HG02884 (cell line): ENCODE data around the gene ANKRD12.

ENCODE experiments used
- ATAC-seq: cut with Tn5 transposase; IDR thresholded peaks from one replicate; pipeline ENCODE4 v1.9.1; 2021; ENCODE audit warnings: mild to moderate bottlenecking, moderate library complexity; ENCODE audit not compliant: unreplicated experiment

Gene ANKRD12

DNA sequence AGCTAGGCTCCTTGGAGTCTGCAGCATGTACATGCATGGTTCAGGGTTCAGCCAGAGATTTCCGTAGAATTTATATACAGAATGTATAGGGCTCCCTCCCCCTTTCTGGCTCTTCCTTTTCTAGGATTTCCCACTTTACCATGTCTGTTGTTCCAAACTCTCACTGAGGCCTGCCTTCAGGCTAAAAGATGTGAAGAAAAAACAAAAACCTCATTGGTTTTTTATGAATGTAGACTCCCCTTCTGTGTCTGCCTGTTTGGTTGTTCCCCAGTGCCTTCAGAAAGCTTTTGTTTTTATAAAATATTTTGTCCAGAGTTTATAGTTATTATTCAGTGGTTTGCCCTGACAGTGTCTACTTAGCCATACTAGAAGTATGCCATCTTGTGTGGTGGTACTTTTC, 30.5 kb upstream of the ANKRD12 start:
- ATAC-seq: no peak

DNA sequence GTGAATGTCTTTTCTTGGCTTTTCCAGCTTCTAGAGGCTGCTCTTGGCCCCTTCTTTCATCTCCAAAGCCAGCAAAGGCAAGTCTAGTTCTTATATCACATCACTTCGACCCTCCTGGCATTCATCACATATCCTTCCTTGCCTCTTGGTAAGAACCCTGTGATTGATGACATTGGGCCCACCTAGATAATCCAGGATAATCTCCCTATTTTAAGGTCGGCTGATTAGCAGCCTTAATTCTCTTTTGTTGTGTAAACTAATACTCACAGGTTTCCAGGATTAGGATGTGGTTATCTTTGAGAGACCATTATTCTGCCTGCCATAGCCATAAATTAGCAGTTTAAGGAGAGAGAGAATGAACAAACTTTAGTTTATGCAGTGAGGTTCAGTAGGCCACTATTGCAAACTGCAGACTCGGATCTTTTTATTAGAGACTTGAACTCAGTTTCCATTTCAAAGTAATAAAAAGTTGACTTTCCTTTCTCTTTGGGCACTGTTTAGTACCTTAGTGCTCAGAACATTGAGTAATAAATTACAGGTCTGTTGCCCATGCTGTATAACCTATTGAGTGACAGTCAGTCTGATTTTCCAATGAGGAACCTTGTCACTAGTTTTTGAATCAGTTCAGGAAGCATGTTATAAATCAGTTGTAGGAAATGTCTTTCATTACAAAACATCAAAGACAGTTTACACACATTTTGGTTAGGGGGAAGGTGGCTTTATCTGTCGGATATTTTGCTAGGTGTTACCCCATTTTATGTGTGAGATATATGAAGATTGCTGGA, 29.6 kb upstream of the ANKRD12 start:
- ATAC-seq: no peak

DNA sequence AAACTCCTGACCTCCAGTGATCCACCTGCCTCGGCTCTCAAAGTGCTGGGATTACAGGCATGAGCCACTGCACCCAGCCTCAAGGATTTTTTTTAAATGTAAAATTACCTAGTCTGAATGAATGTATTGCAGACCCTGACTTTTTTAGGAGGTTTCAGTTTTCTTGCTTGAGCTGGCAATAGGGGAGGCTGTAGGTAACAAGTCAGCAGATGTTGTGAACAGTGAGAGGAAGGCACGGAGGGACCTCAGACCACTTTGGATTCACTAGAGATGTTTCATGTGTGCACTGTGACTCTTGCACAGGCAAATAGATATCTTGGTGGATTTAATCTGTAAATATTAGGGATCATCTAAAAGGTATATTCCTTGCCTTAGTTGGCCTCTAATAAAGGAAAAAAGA, 27.7 kb upstream of the ANKRD12 start:
- no peak for ATAC-seq

GRCh38 chr18:9109523-9109922, 27.1 kb upstream of the ANKRD12 start:
- ATAC-seq: no peak

DNA sequence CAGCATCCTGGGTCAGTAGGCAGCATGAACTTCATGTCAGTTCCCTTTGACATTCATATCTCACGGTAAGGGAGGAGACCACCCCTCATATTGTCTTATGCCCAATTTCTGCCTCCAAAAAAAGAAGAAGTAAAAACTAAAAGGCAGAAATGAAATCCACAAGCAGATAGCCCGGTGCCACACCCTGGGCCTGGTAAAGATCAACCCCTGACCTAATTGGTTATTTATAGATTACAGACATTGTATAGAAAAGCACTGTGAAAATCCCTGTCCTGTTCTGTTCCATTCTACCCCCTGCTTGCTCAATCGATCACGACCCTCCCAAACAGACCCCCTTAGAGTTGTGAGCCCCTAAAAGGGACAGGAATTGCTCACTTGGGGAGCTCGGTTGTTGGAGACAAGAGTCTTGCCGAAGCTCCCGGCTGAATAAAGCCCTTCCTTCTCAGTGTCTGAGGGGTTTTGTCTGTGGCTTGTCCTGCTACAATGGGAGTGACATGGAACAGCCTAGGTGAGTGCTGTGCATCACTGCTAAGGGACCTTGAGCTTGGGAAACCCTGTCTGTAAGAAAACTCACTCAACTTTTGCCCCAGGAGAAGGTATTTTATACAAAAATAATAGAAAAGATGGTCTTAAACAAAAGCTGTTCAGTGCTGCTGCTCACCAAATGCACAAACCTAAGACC, 23.0 kb upstream of the ANKRD12 start:
- no peak for ATAC-seq

DNA sequence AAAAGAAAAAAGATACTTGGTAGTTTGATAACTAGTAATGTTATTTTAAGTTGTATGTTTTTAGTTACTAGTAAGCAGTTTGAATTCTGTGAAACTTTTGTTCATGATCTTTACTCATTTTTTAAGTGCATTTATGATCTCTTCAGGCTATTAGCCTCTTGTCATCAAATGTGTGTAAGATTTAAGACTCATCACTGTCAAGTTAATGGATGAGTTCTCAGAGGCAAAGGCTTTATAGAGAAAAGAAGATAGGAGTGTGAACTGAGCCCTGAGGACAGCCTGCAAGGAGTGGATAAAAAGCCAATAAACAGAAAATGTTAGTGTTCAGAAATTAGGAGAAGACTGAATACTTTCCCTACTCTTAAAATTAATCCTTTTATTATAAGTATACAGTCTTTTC, 20.6 kb upstream of the ANKRD12 start:
- ATAC-seq: no peak

DNA sequence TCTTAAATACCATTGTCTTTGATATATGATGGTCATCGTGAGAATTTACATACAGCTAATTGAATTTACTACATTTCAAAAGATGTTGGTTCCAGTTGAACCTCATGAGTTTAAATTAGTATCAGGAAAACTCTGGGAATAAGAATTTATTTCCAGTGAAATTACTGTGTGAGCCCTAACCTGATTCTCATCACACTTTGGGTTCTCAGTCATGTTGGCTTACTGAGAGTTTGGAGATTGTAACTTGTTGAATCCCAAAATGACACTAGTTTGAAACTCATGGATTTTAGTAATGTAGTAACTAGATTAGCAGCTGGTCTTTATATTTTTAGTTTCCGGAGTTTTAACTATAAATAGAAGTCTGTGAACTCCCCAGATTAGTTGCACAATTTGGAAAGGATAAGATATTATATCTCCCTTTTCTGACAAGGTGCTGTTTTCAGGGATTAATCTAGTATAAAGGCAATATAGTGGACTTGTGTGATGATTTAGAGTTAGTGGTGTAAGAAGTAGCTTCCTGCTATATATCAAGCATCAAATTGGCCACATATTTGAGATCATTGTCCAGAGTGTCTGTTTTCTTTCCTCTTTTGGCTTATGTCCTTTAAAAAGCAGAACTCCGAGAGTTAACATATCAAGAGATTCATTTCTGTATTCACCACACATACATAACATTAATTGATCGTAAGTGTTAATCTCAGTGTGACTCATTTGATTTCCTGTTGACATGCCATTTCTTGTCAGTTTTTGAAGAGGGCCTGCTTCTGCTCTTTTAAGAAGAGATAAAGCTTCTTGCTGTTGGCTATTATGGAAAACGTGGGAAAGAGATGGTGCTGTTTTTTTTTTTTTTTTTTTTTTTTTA, 18.4 kb upstream of the ANKRD12 start:
- ATAC-seq: no peak

GRCh38 chr18:9120796-9121195, 15.8 kb upstream of the ANKRD12 start:
- no peak for ATAC-seq

DNA sequence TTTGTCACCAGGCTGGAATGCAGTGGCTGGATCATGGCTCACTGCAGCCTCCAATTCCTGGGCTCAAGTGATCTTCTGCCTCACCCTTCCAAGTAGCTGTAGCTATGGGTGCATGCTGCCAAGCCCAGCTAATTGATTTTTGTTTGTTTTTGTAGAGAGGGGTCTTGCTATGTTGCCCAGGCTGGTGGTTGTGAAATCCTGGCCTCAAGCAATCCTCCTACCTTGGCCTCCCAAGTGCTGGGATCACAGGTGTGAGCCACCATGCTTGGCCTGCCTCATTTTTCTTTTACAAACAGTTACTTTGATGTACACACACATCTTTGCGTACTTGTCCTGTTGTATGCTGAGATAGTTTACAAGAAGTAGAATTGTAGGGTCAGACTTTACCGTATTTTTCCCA, 13.1 kb upstream of the ANKRD12 start:
- ATAC-seq: no peak

GRCh38 chr18:9124824-9125223, 11.8 kb upstream of the ANKRD12 start:
- ATAC-seq: no peak

- no peak for ATAC-seq
These were observed 10.2 kb upstream of the ANKRD12 start for GRCh38 chr18:9126337-9126736.

GRCh38 chr18:9130195-9130594, 6.4 kb upstream of the ANKRD12 start:
- ATAC-seq: no peak

DNA sequence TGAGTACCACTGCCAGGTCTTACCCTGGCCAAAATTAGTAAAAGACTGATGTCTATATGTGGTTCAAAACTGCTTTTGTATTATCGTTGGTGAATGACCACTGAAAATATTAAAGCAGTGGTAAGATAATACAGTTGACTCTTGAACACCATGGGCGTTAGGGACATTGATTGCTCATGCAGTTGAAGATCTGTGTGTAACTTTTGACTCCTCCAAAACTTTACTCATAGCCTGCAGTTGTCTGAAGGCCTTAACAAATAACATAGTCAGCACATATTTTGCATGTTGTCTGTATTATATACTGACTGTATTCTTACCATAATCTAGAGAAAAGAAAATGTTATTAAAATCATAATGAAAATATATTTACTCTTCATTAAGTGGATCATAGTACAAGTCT, 5.8 kb upstream of the ANKRD12 start:
- ATAC-seq: no peak

- no peak for ATAC-seq
These were observed 4.0 kb upstream of the ANKRD12 start for GRCh38 chr18:9132628-9133027.

DNA sequence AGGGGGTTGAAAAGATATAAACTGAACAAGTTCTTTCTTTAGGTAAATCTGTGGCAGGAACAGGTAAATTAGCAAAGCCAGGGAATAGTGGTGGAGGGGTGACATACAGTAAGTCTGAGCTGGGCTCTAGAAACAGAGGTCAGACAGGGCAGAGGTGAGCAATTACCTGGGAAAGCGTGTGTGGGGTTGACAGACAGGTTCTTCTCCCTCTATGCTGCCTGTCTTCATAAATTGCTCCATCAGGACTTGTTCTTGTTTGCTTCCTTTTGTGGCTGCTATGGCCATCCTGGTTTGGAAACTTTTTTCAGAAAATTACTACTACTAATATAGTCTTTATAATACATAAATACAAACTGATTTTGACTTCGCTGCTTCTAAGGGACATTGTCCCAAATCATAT, 3.4 kb upstream of the ANKRD12 start:
- no peak for ATAC-seq

DNA sequence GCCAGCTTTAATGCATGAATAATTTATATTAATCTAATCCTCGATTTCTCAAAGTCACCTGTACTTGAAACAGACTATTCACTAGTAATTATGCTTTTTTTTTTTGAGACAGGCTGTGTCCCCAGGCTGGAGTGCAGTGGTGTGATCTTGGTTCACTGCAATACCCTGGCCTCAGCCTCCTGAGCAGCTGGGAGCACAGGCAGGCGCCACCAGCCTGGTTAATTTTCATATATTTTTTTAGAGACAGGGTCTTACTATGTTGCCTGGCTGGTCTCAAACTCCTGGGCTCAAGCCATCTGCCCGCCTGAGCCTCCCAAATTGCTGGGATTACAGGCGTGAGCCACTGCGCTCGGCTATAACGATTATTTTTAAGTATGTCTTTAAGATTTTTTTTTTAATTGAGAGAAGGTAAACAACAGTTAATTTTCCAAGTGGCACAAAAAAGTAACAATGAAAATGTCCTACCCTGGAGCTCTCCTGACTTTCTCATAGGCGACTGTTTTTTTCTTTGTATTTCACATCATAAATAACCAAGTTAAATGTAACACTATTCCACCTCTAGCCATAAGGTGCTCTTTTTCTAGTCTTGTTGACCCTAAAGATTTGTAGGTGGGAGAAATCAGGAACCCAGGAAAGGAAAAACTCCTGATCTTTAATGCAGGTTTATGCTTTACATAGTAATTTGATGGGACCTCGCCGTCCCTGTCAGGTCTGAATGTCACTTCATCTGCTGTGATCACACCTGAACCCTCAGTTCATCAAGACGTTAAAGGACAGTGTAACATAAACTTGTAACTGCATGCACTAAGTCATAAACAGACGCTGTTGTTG, 1.3 kb upstream of the ANKRD12 start:
- no peak for ATAC-seq

- ATAC-seq: peak; percentile 13
These were observed 668 bp upstream of the ANKRD12 start for GRCh38 chr18:9135912-9136314.

DNA sequence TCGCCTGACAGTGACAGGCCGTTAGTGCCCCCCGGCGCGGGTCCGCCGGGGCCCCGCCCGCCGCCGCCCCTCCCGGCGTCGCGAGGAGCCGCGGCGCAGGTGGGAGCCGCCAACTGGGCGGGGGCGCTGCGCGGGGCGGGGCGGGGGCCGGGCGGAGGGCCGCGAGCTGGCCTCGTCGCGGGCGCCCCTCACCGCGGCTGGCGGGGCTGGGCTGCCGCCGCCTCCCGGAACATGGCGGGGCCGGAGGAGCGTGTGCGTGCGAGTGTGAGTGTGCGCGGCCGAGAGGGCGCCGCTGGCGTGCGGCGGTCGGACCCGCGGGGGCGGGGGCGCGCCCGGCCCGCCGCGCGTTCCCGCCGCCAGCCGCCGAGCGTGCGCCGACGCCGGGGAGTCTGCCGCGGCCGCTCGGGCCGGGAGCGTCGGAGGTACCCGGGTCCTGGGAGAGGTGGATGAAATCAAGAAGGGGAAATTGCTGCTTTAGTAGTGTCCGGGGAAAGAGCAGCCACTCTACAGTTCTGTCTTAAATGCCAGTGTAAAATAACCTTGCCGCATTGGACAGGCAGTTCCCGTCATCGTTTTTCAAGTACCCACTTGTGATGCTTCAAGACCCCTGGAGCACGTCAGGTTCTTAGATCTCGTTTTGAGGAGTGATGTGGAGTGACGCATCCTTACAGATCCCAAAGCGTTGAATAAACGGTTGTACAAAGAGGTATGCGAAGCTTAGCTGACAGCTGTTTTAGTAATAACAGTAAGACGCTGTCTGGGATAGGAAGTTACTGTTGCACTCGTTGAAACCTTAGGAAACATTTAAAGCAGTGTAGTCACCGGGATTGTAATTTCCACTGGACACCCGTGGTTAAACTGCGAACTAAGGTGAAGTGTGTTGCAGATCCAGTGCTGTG, 836 bp downstream of the ANKRD12 start:
- ATAC-seq: peak; percentile 30

GRCh38 chr18:9139400-9140039, 2.9 kb downstream of the ANKRD12 start:
- ATAC-seq: no peak
